Medulla oblongata (tissue), 1 donor: ENCODE results near the gene VGLL3.
A peak's percentile ranks its signal among the peaks of the same experiment; 100 is the strongest.

Experiments
- DNase-seq: peaks from one replicate; pipeline ENCODE4 v3.0.0-alpha.2; 2015; ENCODE audit errors: extremely low spot score

The VGLL3 gene

DNA sequence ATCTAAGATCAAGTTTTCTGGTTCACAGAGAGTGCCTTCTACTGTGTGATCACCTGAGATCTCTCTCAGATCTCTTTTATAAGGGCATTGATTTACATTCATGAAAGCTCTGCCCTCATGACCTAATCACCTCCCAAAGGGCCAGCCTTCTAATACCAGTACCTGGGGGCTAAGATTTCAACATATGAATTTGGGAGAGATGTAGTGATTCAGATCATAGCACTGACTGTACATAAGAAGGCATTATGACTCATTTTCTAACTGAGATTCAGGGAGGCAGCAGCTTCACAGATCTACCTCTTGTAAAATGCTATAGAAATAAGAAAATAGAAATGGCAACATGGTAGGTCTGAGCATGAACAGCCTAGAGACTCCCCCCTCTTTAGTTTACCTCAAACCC lies 39.6 kb downstream of the VGLL3 start:
- no peak for DNase-seq

DNA sequence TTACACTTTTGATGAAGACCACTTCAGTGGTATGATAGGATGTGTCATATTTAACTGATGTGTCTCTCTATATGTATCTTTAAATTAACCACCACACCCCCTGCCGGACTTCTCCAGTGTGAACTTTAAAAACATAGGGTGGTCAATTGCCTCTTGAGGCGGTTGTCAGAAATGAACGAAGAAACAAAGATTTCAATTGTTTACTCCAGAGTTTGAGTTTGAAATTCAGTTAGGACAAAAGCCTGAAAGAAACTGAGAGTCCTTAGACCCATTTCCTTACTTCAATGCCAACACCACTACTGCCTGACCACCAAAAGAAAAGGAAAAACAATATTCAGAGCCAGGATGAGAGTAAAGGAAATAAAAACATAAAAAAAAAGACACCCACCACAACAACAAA lies 40.2 kb downstream of the VGLL3 start:
- DNase-seq: no peak

DNA sequence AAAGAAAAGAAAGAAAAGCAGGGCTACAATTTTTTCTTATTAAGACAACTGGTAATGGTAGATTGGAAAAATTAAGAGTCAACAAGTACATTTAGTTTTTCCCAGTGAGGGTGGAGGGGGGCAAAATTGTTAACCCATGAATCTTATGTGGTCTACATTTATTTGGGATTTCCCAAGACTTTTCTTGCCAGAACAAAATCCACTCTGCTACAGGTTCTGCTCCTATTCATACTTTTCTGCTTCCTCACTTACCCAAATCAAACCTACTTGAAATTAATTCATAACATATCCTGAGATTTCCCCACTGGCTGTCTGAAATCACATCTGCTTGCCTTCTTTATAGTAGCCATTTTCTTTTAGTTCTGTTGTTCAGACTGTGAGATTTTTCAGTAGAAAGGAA lies 41.1 kb downstream of the VGLL3 start:
- DNase-seq: no peak

DNA sequence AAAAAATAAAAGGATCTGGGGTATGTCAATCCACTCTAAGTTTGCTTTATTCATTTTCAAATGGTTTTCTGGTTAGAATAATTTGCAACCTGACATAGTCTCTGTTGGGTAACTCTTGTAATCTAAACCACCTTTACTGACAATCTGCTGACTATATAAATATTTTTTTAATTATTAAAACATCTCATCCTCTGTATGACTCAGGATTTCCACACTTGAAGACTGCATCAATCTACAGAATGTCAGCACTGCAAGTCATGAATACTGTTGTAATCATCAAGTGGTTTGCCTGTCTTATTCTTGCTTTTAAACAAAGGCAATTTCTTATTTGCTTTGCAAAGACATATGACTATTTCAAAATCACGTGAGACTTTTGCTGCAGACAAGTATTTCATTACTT lies 42.1 kb downstream of the VGLL3 start:
- DNase-seq: no peak

DNA sequence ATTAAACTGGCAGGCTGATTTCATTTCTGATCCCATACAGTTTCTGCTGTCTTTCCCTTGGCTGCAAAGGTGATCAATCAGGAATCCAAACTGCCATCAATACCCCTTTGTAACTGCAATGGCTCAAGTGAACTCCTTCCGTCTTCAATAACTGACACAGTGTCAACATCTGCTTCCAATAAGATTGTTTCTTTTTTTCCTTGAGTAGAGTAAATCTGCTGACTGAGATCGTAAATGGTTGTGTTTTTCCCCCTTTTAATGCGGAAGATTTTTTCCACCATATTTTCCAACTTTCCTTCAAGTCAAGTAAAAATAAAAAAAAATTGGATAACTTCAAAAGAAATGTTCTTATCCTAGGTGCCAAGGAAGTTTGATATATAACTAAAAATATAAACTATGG lies 48.7 kb downstream of the VGLL3 start:
- no peak for DNase-seq

DNA sequence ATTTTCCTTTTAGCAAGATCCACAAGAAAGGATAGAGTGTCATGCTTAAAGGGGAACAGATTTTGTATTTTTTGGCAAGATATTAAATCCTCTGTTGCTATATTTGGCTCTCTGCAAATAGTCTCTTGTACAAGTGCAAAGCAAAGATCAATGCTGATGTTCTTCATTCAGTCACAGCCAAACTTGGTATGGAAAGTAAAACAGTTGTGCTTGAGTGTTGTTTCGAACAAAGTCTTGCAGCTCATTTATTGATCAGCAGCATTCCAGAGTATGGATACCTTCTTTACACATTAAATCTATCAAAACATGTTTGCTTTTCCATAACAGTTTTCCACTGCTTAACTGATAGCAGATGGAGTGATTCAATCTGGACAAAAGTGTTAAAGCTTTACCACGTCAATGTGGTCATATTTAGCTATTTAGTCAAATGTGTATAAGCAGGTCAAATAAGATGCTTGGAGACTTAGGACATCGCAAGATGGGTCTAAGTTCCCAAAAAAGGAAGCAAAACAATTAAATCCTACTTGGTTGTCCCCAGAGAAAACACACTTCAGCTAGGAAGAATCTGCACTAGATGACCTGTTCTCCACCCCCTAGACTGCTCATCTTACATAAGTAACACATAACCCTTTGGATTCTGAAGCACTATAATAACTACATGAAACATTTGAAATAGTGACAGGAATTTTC lies 52.4 kb downstream of the VGLL3 start:
- DNase-seq: no peak

DNA sequence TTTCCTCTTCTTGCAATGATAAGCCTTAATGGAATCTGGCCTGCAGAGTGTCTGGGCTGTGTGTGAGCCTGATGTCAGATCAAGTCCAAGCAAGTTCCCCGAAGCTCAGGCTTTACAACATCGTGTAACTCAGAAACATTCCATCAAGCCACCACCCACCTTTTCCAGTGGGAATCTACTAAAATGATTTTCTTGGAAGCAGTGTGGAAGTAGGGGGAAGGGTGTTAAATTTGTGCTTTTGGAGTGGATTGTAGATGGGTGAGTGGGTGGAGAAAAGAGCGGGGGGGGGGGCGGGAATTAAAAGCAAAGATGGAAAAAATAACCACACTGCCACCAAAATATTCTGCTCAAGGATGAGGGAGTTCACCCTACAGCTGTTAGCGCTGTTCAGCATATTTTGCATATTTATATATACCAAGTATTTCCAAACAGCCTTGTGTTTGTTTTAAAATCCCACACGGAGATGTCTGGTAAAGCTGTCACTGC lies 53.6 kb downstream of the VGLL3 start:
- no peak for DNase-seq

DNA sequence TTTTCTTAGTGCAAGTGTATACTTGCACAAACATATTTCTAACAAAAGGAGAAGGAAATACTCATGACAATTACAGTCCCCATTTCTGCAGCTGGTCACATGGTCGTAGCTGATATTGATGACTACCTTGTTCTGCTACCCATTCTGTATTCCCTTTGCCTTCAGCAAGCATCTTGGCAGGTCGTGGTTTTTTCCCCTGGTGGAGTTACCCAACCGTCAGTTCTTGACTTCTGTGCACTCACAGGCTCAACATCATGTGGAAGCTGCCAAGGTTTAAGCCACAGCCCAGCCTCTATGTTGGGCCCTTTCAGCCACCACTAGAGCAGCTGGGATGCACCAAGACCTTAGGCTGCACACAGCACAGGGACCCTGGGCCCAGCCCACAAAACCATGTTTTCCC lies 56.1 kb downstream of the VGLL3 start:
- DNase-seq: no peak

DNA sequence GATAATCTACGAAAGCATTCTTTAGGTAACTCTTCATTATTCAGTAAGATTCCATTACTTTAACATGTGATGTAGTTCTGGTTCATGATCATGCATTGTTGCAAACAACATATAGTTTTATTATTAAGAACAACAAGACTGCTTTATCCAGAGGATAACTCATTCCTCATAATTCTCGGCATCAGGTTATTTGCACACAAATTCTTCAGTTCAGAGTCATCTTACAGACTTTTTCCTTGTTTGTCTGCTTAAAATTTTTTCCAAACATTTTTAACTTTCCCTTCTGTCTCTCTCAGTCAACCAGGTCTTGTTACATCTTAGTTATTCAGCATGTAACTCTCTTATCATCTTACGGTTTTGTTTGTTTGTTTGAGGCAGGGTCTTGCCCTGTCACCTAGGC lies 60.1 kb downstream of the VGLL3 start:
- no peak for DNase-seq

DNA sequence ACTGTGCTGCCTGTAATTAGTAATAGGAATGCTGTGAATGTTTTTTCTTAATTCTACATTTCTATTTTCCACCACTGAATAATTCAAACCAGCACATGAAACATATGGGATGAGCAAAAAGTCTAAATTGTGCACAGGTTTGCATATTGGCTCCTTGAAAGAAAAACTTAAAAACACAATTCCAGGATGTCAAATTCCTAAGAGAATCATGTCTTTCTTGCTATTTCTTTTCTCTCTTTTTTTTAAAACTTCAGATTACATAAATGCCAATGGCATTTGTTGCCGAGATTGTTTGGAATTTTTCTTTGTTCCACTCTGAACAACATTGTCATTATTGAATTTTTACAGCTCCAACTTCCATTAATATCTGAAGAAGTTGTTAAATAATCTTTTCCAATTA lies 60.8 kb downstream of the VGLL3 start:
- no peak for DNase-seq

DNA sequence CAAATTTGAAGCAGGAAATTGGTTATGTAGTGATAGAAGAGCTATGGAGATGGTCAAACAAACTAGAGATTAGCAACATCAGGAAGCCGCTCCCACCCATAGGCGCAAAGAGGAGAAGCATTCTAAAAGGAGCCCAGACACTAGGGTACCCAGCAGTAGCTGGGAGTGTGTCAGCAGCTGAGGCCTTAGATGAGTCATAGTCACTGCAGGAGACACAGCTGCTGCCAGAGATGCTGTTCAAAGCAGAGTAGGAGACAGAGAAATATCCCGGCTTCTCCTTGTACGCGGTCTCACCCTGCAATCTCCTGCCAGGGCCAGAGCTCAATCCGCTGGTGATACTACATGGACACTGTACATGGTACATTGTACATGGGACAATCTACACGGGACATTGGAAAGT lies 61.9 kb downstream of the VGLL3 start:
- DNase-seq: no peak

DNA sequence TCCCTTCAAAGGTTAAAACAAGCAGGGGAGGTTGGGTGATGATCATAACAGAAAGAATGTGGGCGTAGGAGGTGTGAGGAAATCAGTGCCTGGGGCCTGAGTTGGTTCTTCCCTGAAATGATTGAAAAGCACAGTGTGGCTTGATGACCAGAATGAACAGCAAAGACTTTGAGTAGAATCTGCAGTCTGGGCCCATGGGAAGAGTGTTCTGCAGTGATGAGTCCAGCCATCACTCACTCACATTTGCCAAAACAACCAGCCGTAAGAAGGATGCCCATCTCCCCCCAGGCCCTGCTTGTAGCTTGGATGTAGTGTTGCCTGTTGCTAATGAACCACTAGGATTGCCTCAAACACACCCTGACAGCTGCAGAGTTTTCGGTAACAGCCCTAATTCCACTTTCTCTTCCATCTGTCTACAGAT lies 67.9 kb downstream of the VGLL3 start:
- no peak for DNase-seq

DNA sequence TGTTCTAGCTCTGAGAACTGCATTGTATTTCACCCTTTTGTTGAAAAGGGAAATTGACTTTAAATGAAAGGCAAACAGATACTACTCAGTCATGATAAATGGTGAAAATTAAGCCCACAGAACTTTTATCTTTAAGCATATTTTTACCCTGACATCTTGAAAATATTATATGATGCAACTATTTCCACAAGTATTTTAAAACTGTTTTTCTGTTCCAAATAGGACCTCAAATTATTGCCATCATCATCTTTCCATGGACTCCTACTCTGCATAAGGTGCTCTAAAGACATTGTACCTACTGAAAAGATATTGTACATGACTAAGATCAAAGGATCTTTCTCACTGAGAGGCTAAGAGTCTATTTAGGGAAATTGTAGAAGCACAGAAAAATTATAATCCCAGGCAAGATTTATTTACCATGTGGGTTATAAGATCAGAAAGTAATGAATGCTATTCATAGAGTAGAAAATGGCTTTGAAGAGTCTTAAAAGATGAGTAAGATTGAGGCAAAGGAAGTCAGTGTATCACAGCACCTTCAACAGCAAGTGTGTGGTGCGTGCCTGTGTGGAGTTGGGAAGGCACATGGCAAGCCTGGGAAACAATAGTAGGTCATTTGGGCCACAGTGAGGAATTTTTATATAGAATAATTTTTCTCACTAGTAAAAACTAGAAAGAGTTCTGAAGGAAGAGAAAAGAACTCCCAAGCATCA lies 68.8 kb downstream of the VGLL3 start:
- DNase-seq: no peak

DNA sequence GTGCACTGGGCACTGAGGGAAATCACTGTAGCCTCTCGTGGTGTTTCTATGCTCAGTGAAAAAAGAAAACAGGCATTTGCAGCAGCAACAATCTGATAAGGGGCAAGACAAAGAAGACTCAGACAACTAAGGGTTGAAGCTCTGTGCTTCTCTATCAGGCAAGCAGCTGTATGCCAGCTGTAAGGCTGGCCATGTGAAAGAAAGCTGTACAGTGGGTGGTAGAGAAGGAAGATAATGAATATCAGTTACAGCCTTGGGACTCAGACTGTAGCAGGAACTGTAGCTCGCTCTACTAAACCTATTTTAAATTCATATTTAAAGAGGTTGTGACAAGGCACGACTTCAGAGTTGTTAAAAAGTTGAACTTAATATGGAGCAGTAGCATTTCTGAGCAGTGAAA lies 76.3 kb downstream of the VGLL3 start:
- no peak for DNase-seq

DNA sequence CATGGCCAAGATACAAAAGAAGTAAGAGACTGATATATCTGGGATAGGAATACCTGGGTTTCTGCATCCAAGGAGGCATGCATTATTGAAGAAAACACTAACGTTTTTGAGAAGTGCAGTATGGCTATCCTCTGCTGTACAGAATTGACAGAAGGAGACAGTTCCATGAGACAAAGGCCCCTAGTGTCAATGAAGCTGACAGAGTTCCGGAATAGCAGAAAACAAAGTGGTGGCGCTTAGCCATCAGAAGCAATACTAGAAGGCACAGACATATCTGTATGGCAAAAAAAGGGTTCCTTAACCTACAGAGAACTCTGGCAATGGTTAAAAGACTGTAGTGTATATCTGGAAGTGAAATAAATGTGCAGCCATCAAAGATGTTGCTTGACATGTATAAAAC lies 77.8 kb downstream of the VGLL3 start:
- DNase-seq: peak; percentile 70

DNA sequence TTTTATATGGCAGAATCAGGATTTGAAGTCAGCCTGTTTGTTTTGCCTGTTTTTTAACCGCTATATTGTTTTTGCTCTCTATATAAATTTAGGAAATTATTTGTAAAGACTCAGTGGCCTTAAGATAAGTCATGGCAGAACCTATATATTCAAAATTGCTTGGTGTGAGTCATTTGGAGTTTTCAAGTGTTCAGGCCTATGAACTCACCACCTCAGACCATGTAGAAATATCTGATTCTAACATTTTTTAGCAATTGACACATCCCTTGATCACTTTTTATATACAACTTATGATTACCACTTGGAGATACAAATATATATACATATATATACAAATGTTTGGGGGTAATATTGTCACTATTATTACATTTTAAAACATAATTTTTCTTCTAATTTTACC lies 95.7 kb downstream of the VGLL3 start:
- DNase-seq: no peak

DNA sequence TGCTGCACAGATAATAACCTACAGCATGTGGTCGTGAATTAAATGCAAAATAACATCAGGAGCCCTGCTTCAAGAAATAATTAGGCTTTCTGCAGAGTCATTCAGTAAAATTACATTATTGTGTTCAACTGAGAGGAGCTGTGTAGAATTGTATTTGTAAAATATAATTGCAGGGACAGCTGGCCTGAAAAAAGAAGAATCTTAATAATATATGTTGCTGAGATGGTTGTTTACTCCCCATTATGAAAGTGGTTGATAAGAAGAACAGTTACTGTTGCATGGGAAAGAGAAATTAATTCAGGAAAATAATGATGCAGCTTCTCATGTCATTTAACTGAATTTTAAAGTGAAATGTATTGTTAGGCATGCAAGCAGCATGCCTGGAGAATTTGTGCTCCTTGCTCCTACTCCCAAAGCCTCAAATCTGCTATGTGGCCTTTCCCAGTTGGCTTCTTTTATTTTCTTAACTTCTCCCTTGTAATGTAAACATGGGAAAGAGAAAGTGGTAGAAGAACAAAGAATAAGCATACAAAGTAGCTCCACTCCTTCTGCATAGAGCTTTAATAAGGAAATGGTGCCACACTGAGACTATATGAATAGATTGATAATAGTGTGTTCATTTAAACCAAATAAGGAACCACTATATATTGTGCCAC lies 100.1 kb downstream of the VGLL3 start:
- DNase-seq: no peak
